Tibial artery (tissue), 4 donors: ENCODE results near the gene INTS1.

Source experiments
- DNase-seq, 2 donors: peaks; one replicate each; pipeline ENCODE4 v3.0.0-alpha.2; 2019
- H3K27ac ChIP-seq, 2 donors: fragments of 200-600 bp; sonication (generic) in 1 of 2; 1 replicate in 1 of 2; 2 replicates in 1 of 2; pipeline ENCODE4 v1.5.1; 2018 to 2019; ENCODE audit warnings: mild to moderate bottlenecking in 1 of 2
- H3K27me3 ChIP-seq, 2 donors: fragments of 200-600 bp; sonication (generic) in 1 of 2; one replicate each; pipeline versions ENCODE4 v1.5.1 to v1.6.0; 2016 to 2019
- H3K36me3 ChIP-seq, 3 donors: fragments of 200-600 bp; sonication (generic) in 2 of 3; one replicate each; pipeline ENCODE4 v1.5.1; 2016 to 2019; ENCODE audit warnings: mild to moderate bottlenecking in 2 of 3
- H3K4me1 ChIP-seq, 4 donors: fragments of 200-600 bp; sonication (generic) in 2 of 4; 1 replicate in 3 of 4; 2 replicates in 1 of 4; pipeline ENCODE4 v1.5.1; 2016 to 2019
- H3K4me3 ChIP-seq, 2 donors: fragments of 200-600 bp; sonication (generic) in 1 of 2; 1 replicate in 1 of 2; 2 replicates in 1 of 2; pipeline ENCODE4 v1.5.1; 2018 to 2019; ENCODE audit warnings: mild to moderate bottlenecking in 2 of 2
- H3K9me3 ChIP-seq, 3 donors: fragments of 200-600 bp; sonication (generic) in 1 of 3; one replicate each; pipeline ENCODE4 v1.5.1; 2016 to 2019
- intact Hi-C: fragments of 100-400 bp; cut with DNase I; formaldehyde crosslinking; loops from one replicate; pipeline ENCODE4 v1.15.0; 2023; ENCODE audit warnings: low total_unique reads
- TF ChIP-seq, protein P1 (sequence below), 2 experiments: fragments of 200-600 bp in 1 of 2; fragments of 450-650 bp in 1 of 2; IDR thresholded peaks; one replicate each; pipeline ENCODE4 v1.5.1; 2017 to 2019; ENCODE audit warnings: antibody characterized with exemption in 2 of 2, mild to moderate bottlenecking in 1 of 2, moderate library complexity in 1 of 2

Gene INTS1

GRCh38 chr7:1542841-1543747 lies 38.9 kb upstream of the INTS1 start:
- H3K27me3 ChIP-seq, result no peaks in the 10 kb centered on the region
- H3K4me1 ChIP-seq, result peaks cover 0 to 31% (median 18%) of the 10 kb centered on the region in 4 donors
- peak in 1 of 2 donors; percentile 76 for DNase-seq
- H3K36me3 ChIP-seq, result peaks cover 35 to 84% (median 60%) of the 10 kb centered on the region in 3 donors
- intact Hi-C loops, result no loop called here
- H3K27ac ChIP-seq, result peak overlapping the region in 1 of 2 donors; percentile 29
- no peaks in the 10 kb centered on the region for H3K9me3 ChIP-seq
- H3K4me3 ChIP-seq, result no peak overlapping the region
- TF ChIP-seq, protein P1, sequence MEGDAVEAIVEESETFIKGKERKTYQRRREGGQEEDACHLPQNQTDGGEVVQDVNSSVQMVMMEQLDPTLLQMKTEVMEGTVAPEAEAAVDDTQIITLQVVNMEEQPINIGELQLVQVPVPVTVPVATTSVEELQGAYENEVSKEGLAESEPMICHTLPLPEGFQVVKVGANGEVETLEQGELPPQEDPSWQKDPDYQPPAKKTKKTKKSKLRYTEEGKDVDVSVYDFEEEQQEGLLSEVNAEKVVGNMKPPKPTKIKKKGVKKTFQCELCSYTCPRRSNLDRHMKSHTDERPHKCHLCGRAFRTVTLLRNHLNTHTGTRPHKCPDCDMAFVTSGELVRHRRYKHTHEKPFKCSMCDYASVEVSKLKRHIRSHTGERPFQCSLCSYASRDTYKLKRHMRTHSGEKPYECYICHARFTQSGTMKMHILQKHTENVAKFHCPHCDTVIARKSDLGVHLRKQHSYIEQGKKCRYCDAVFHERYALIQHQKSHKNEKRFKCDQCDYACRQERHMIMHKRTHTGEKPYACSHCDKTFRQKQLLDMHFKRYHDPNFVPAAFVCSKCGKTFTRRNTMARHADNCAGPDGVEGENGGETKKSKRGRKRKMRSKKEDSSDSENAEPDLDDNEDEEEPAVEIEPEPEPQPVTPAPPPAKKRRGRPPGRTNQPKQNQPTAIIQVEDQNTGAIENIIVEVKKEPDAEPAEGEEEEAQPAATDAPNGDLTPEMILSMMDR (IDR thresholded peaks at IDR 0.05), result no peak

DNA sequence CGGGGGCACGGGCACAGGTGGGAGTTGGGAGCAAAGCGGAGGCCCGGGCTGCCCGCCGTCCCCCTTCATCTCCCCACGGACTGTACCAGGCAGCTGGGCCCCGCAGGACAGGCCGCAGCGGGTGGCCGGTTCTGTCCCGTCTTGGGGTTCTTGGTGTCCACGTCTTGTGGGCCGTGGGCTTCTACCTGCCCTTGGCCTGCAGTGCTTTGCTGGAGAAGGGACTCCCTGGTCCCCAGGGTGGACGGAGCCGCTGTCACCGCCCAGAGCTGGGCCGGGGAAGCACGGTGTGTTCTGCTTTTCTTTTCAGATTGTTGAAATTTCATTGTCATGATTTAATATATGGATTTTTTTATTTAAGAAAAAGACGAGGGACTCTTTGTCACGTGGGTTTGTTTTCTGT lies 38.1 kb upstream of the INTS1 start:
- H3K4me3 ChIP-seq, result no peak overlapping the region
- TF ChIP-seq, protein P1 (IDR thresholded peaks at IDR 0.05), result no peak
- no peak for DNase-seq
- intact Hi-C loops, result no loop called here
- peaks cover 35 to 79% (median 60%) of the 10 kb centered on the region in 3 donors for H3K36me3 ChIP-seq
- no peaks in the 10 kb centered on the region for H3K9me3 ChIP-seq
- H3K27ac ChIP-seq, result no peak overlapping the region
- peaks cover 0 to 31% (median 22%) of the 10 kb centered on the region in 4 donors for H3K4me1 ChIP-seq
- H3K27me3 ChIP-seq, result no peaks in the 10 kb centered on the region

GRCh38 chr7:1541431-1542162 lies 37.4 kb upstream of the INTS1 start:
- TF ChIP-seq, protein P1 (IDR thresholded peaks at IDR 0.05), result no peak
- no peaks in the 10 kb centered on the region for H3K9me3 ChIP-seq
- intact Hi-C loops, result no loop called here
- peak; percentile 24 to 67 for DNase-seq
- H3K4me1 ChIP-seq, result peaks cover 0 to 36% (median 27%) of the 10 kb centered on the region in 4 donors
- no peaks in the 10 kb centered on the region for H3K27me3 ChIP-seq
- H3K36me3 ChIP-seq, result peaks cover 35 to 72% (median 60%) of the 10 kb centered on the region in 3 donors
- H3K27ac ChIP-seq, result no peak overlapping the region
- H3K4me3 ChIP-seq, result no peak overlapping the region

DNA sequence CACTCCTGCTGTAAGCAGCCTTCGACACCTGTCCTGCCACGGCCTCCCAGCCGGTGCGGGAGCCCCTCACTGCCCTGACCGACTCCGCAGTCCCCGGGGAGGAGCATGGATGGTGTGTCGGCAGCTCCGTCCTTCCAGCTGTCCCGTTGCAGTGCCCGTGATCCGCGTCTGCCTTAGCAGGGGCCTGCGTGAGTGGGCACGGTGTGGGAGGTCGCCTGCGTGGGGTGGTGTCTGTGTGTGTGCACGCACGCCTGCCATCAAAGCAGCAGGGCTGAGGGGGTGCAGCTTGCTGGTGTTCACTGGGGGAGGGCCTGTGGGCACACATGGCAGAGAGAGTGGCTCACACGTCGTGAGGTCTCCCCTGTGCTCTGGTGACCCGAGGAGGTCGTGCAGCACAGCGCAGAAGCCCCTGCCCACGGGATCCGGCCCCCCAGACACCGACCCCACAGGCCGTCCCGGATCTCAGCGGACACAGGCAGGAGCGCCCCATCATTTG lies 36.6 kb upstream of the INTS1 start:
- DNase-seq, result peak in 1 of 2 donors; percentile 69
- Histone ChIP-seq H3K27me3 (no peaks in the 10 kb centered on the region), H3K27ac (no peak overlapping the region), H3K4me1 (peaks cover 5 to 44% (median 34%) of the 10 kb centered on the region in 4 donors), H3K36me3 (peaks cover 35 to 70% (median 60%) of the 10 kb centered on the region in 3 donors), H3K4me3 (no peak overlapping the region), H3K9me3 (no peaks in the 10 kb centered on the region)
- TF ChIP-seq, protein P1 (IDR thresholded peaks at IDR 0.05), result no peak
- intact Hi-C loops, result no loop called here

GRCh38 chr7:1539882-1540775 lies 35.9 kb upstream of the INTS1 start:
- peak overlapping the region; percentile 99 to 100 for H3K27ac ChIP-seq
- TF ChIP-seq, protein P1 (IDR thresholded peaks at IDR 0.05), result no peak
- peaks cover 35 to 72% (median 57%) of the 10 kb centered on the region in 3 donors for H3K36me3 ChIP-seq
- peaks cover 5 to 51% (median 37%) of the 10 kb centered on the region in 4 donors for H3K4me1 ChIP-seq
- DNase-seq, result peak in 1 of 2 donors; percentile 72
- H3K9me3 ChIP-seq, result no peaks in the 10 kb centered on the region
- H3K27me3 ChIP-seq, result no peaks in the 10 kb centered on the region
- intact Hi-C loops, result no loop called here
- H3K4me3 ChIP-seq, result no peak overlapping the region
